Brain microvascular endothelial cell (primary cell): ENCODE data around the gene NCK1.

Experiments
- DNase-seq: peaks from one replicate; pipeline ENCODE4 v3.0.0-alpha.2; 2020
- H3K27ac ChIP-seq: fragments of 250-450 bp; sonication (Bioruptor Pico); 2 replicates; pipeline ENCODE4 v1.5.1; 2020; ENCODE audit warnings: mild to moderate bottlenecking, moderate library complexity
- H3K27me3 ChIP-seq: fragments of 250-450 bp; sonication (Bioruptor Pico); replicated peaks from 2 replicates; pipeline ENCODE4 v1.5.1; 2020; ENCODE audit warnings: mild to moderate bottlenecking
- H3K36me3 ChIP-seq: fragments of 250-450 bp; sonication (Bioruptor Pico); replicated peaks from 2 replicates; pipeline ENCODE4 v1.5.1; 2020; ENCODE audit warnings: mild to moderate bottlenecking
- H3K4me3 ChIP-seq: 2 replicates; pipeline ENCODE4 v1.5.1; 2011; ENCODE audit warnings: low read depth, mild to moderate bottlenecking, control low read depth, low read length, moderate library complexity
- in situ Hi-C: cut with HindIII; loops from 2 replicates; pipeline ENCODE4 v1.10.0; 2017; ENCODE audit warnings: low sequenced_read_pairs, low pct_ligation_motif_present
- TF ChIP-seq, protein P1 (sequence below): IDR thresholded peaks from 2 replicates; pipeline ENCODE4 v1.5.1; 2011; ENCODE audit warnings: low read depth, mild to moderate bottlenecking, moderate library complexity, low read length, control low read depth, inconsistent platforms; ENCODE audit errors: missing control alignments

The NCK1 gene

GRCh38 chr3:136903899-136904298 is 41.9 kb downstream of the NCK1 start:
- Histone ChIP-seq H3K27ac (no peak overlapping the region), H3K27me3 (no peaks in the 10 kb centered on the region), H3K4me3 (no peak overlapping the region), H3K36me3 (no peaks in the 10 kb centered on the region)
- DNase-seq = no peak
- TF ChIP-seq, protein P1, sequence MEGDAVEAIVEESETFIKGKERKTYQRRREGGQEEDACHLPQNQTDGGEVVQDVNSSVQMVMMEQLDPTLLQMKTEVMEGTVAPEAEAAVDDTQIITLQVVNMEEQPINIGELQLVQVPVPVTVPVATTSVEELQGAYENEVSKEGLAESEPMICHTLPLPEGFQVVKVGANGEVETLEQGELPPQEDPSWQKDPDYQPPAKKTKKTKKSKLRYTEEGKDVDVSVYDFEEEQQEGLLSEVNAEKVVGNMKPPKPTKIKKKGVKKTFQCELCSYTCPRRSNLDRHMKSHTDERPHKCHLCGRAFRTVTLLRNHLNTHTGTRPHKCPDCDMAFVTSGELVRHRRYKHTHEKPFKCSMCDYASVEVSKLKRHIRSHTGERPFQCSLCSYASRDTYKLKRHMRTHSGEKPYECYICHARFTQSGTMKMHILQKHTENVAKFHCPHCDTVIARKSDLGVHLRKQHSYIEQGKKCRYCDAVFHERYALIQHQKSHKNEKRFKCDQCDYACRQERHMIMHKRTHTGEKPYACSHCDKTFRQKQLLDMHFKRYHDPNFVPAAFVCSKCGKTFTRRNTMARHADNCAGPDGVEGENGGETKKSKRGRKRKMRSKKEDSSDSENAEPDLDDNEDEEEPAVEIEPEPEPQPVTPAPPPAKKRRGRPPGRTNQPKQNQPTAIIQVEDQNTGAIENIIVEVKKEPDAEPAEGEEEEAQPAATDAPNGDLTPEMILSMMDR = no peak
- in situ Hi-C loops = no loop called here

- H3K4me3 ChIP-seq = no peak overlapping the region
- in situ Hi-C loops = no loop called here
- no peak overlapping the region for H3K27ac ChIP-seq
These were observed 42.7 kb downstream of the NCK1 start for GRCh38 chr3:136904746-136905145.

GRCh38 chr3:136905549-136905948 is 43.5 kb downstream of the NCK1 start:
- DNase-seq = no peak
- Histone ChIP-seq H3K27me3 (no peaks in the 10 kb centered on the region), H3K36me3 (no peaks in the 10 kb centered on the region), H3K27ac (no peak overlapping the region), H3K4me3 (no peak overlapping the region)
- in situ Hi-C loops = no loop called here
- TF ChIP-seq, protein P1 = no peak

More at GRCh38 chr3:136904746-136905145, 42.7 kb downstream of the NCK1 start:
- no peak for DNase-seq
- no peaks in the 10 kb centered on the region for H3K27me3 ChIP-seq
- no peaks in the 10 kb centered on the region for H3K36me3 ChIP-seq
- TF ChIP-seq, protein P1 = no peak

DNA sequence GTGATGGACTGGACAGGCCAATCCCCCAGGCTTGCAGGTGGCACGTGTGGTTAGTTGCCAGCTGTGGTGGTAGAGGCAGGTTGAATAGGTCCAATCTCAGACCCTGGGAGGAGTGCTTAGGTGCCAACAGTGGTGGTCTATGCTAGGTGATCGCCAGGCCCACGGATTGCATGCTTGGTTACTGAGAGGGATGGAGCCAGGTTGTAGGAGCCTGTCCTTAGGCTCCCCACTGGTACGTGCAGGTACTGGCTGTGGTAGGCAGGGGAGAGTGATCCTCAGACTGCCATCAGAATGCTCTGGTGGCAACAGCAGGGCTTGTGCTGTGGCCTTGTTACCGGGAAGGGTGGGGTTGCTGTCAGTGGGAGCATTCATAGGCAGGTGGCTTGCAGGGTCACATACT is 44.7 kb downstream of the NCK1 start:
- TF ChIP-seq, protein P1 = no peak
- no peak for DNase-seq
- Histone ChIP-seq H3K4me3 (no peak overlapping the region), H3K27ac (no peak overlapping the region), H3K36me3 (no peaks in the 10 kb centered on the region), H3K27me3 (no peaks in the 10 kb centered on the region)
- in situ Hi-C loops = no loop called here

DNA sequence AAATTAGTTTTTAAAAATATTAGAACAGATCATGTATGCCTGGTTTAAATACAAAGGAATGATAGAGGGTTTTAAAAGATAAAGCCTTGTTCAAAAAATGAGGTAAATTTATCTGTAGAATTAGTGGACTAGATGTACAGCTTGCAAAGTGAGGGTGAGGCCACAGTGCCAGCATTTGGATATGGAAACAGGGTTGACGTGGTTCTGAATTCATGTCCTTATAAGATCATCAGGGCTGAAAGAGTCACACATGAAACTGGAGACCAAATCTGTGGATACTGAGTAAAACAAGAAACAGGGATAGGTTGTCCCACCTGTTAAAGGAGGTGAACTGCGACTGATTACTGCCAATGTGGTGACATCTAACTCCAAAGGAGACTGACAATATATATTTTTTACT is 46.3 kb downstream of the NCK1 start:
- H3K27ac ChIP-seq = no peak overlapping the region

DNA sequence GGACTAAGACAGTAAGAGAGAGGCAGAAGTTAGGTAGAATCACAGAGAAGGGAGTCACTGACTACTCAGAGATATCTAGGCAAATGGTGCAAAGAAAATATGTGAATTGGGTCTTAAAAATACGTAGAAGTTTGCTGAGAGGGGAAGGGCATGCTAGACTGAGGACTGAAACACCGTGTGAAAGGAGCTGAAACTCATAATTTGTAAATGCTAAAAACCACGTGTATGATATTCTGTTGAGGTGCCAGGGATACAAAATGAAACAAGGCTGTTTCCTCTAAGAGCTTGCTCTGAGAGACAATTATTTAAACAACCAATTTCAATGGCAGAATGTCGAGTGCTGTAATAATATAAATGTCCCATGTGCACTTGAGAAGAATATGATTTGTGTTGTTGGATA is 47.2 kb downstream of the NCK1 start:
- no peak overlapping the region for H3K4me3 ChIP-seq
- no peak for DNase-seq
- in situ Hi-C loops = no loop called here
- H3K36me3 ChIP-seq = no peaks in the 10 kb centered on the region
- H3K27ac ChIP-seq = no peak overlapping the region
- TF ChIP-seq, protein P1 = no peak
- H3K27me3 ChIP-seq = no peaks in the 10 kb centered on the region

More for the DNA sequence above, 46.3 kb downstream of the NCK1 start:
- TF ChIP-seq, protein P1 = no peak
- H3K27me3 ChIP-seq = no peaks in the 10 kb centered on the region
- H3K36me3 ChIP-seq = no peaks in the 10 kb centered on the region
- in situ Hi-C loops = no loop called here
- DNase-seq = no peak
- H3K4me3 ChIP-seq = no peak overlapping the region
